C4-2B (cell line): Measurements from ENCODE around the gene CHCHD6.

ENCODE experiments used
- ZFX ChIP-seq: fragments of 450-650 bp; IDR thresholded peaks from 2 replicates; pipeline ENCODE4 v1.6.1; 2017
- TF ChIP-seq, protein P1 (sequence below): fragments of 450-650 bp; conservative IDR thresholded peaks from 2 replicates; pipeline ENCODE4 v1.5.1; 2017; ENCODE audit warnings: mild to moderate bottlenecking

DNA sequence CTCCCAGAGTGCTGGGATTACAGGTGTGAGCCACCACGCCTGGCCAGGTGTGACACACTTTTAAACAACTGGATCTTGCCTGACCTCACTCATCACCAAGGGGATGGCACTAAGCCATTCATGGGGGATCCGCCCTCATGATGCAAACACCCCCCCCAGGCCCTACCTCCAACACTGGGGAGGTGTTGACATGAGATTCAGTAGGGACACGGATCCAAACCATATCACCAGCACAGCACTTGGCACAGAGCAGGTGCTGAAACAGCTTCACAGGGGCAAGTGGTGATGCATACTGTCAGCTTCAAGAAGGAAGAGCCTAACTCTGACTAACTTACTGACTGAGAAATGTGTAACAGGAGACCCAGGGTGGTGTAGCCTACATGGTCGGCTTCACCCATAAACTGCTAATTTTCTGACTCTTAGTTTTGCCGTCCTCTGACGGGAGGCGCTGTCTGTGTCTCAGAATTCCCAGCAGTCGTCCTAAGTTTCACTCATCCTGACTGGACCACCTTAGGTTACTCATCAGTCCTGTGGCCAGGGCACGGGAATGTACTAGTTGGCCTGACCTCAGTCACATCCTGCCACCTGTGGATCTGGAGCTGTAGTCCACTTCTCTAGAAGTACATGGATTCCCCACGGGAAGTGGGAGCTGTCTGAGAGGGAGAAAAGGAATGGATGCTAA lies 197.0 kb downstream of the CHCHD6 start:
- TF ChIP-seq, protein P1, sequence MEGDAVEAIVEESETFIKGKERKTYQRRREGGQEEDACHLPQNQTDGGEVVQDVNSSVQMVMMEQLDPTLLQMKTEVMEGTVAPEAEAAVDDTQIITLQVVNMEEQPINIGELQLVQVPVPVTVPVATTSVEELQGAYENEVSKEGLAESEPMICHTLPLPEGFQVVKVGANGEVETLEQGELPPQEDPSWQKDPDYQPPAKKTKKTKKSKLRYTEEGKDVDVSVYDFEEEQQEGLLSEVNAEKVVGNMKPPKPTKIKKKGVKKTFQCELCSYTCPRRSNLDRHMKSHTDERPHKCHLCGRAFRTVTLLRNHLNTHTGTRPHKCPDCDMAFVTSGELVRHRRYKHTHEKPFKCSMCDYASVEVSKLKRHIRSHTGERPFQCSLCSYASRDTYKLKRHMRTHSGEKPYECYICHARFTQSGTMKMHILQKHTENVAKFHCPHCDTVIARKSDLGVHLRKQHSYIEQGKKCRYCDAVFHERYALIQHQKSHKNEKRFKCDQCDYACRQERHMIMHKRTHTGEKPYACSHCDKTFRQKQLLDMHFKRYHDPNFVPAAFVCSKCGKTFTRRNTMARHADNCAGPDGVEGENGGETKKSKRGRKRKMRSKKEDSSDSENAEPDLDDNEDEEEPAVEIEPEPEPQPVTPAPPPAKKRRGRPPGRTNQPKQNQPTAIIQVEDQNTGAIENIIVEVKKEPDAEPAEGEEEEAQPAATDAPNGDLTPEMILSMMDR, result no peak
- TF ChIP-seq ZFX, result no peak
